Measurements from ENCODE around the gene HOMER3.
A peak's percentile ranks its signal among the peaks of the same experiment; 100 is the strongest.
"Not testable (repeated sequence)": the region's sequence is repeated elsewhere in the genome, so short reads cannot be mapped to it uniquely, and the experiment has no call there.

HOMER3 gene

DNA sequence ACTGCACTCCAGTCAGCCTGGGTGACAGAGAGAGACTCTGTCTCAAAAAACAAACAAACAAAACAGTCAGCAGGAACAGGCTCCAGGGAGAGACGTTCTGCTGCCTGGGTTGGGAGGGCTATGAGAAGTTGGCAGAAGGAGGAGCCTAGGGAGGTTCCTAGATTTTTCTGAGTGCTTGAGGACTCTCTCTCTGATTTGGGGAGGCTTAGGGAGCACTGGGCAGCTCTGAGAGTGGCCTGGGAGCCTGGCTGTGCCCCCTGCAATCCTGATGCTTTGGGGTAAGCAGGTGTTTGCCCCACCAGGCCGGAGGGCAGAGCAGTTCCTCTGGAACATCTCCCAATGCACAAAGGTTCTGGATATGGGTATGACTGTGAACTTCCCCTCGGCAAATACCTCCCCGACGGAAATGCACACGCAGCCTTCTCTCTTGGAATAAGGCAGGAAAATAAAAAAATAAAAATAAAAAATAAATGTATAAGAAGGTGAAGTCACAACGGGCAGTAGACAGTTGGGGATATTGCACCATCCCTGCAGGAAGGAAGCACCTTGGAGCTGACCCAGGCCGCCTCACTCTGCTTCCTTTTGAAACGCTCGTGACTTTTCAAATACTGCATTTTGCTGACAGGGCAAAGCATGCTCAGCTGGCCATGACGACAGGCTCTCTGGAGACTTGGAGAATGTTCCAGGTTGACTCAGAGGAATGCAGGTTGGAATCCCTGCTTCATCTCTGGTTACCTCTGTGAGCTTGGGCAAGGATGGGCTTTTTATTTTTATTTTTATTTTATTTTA, 26.5 kb upstream of the HOMER3 start:
- TF ChIP-seq, protein P1, sequence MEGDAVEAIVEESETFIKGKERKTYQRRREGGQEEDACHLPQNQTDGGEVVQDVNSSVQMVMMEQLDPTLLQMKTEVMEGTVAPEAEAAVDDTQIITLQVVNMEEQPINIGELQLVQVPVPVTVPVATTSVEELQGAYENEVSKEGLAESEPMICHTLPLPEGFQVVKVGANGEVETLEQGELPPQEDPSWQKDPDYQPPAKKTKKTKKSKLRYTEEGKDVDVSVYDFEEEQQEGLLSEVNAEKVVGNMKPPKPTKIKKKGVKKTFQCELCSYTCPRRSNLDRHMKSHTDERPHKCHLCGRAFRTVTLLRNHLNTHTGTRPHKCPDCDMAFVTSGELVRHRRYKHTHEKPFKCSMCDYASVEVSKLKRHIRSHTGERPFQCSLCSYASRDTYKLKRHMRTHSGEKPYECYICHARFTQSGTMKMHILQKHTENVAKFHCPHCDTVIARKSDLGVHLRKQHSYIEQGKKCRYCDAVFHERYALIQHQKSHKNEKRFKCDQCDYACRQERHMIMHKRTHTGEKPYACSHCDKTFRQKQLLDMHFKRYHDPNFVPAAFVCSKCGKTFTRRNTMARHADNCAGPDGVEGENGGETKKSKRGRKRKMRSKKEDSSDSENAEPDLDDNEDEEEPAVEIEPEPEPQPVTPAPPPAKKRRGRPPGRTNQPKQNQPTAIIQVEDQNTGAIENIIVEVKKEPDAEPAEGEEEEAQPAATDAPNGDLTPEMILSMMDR (conservative IDR thresholded peaks at IDR 0.05), result no peak

DNA sequence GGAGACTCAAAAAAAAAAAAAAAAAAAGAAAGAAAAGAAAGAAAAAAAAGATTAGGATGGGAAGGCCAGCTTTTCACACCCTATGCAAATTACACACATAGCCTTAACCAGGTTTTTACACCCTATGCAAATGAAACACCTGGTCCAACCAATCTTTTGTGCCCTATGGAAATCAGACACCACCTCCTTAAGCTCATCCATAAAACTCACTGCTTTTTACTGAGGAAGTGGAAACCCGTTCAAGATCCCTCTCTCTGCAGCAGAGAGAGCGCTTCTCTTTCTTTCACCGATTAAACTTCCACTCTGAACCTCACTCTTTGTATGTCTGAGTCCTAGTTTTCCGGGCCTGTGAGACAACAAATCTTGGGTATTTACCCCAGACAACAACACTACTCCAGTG, 25.3 kb upstream of the HOMER3 start:
- peak overlapping the region; percentile 87 for H3K27ac ChIP-seq
- TF ChIP-seq, protein P1 (conservative IDR thresholded peaks at IDR 0.05), result no peak

More for the DNA sequence above, 26.5 kb upstream of the HOMER3 start:
- H3K27ac ChIP-seq, result peak overlapping the region; percentile 87

DNA sequence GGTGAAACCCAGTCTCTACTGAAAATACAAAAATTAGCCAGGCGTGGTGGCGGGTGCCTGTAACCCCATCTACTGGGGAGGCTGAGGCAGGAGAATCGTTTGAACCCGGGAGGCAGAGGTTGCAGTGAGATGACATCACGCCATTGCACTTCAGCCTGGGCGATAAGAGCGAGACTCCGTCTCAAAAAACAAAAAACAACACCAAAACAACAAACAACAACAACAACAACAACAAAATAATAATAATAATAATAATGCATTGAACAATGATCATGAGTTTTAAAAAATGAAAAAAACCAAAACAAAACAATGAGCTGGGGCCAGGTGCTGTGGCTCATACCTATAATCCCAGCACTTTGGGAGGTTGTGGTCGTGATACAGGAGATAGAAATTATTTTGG, 23.1 kb upstream of the HOMER3 start:
- no peak overlapping the region for H3K27ac ChIP-seq
- TF ChIP-seq, protein P1 (conservative IDR thresholded peaks at IDR 0.05), result no peak

DNA sequence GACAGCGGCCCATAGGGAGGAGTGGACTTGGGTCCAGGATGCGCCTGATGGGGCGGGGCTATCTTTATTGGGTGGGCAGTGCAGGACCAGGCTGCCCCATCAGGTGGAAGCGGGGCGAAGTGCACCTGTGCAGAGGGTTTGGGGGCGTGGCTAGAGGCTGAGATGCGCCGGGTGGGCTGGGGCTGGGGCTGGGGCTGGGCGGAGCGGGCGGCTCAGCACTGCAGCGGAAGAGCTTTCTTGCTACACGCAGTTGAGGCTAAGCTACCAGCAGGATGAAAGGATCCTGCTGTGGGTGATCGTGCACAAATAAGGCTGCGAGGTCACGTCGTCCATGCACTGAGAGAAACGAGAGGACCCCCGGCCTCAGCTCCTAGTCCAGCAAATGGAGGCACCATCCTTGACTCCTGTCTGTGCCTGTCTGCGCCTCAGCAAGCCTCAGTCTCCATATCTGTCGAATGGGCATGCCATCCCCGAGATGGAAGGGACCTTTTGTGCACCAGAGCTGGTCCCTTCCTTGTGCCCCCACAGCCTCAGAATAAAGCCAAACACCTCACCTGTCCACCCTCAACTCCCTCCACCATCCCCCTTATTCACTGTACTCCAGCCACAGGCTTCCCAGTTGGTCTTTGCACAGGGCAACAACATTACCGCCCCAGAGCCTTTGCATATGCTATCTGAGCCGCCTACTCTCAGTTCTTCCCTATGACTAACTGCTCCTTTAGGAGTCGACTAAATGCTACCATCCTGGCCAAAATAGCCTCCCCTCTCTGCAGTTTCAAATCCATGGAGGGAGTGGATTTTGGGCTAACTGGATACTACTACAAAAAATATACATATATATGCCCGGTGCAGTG, 21.0 kb upstream of the HOMER3 start:
- H3K27ac ChIP-seq, result no peak overlapping the region
- TF ChIP-seq, protein P1 (conservative IDR thresholded peaks at IDR 0.05), result no peak

DNA sequence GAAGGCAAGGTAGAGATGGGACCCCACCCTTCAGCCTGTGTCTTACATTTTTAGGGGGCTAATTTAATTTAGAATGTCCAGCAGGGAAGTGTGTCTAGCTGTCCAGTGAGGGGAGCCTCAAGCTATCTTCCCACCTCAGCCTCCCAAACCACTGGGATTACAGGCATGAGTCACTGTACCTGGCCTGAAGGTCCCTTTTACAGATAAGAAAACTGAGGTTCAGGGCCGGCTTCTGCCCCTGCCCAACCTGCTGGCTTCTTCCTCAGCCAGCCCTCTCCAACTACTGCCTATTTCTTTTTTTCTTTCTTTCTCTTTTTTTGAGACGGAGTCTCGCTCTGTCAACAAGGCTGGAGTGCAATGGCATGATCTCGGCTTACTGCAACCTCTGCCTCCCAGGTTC, 19.4 kb upstream of the HOMER3 start:
- H3K27ac ChIP-seq, result no peak overlapping the region
- TF ChIP-seq, protein P1 (conservative IDR thresholded peaks at IDR 0.05), result no peak

DNA sequence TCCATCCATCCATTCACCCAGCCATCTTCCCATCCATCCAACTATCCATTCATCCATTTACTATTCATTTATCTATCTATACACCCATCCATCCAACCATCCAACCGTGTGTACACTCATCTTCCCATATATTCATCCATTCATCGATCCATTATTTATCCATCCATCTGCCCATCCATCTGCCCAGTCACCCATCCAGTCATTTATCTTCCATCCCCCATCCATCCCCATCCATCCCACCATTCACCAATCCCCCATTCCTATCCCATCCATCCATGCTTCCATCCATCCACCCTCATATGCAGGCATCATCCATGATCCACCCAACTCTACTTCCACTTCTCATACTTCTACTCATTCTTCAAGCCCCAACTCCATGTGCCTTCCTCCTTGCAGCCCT, 14.0 kb upstream of the HOMER3 start:
- peak overlapping the region; percentile 82; the same call in 1 of the 2 replicates for H3K27ac ChIP-seq
- TF ChIP-seq, protein P1 (conservative IDR thresholded peaks at IDR 0.05), result no peak

DNA sequence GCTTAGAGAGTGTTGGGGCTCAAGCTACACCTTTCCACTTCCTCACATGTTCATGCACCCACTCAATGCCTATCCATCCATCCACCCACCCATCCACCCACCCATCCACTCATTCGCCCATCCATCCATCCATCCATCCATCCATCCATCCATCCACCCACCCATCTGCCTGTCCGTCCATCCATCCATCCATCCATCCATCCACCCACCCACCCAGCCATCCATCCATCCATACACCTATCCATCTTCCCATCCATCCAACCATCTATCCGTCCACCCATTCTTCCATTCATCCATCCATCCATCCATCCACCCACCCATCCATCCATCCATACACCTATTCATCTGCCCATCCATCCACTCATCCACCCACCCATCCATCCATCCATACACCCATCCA, 13.1 kb upstream of the HOMER3 start:
- TF ChIP-seq, protein P1 (conservative IDR thresholded peaks at IDR 0.05), result no peak
- H3K27ac ChIP-seq, result no peak overlapping the region

DNA sequence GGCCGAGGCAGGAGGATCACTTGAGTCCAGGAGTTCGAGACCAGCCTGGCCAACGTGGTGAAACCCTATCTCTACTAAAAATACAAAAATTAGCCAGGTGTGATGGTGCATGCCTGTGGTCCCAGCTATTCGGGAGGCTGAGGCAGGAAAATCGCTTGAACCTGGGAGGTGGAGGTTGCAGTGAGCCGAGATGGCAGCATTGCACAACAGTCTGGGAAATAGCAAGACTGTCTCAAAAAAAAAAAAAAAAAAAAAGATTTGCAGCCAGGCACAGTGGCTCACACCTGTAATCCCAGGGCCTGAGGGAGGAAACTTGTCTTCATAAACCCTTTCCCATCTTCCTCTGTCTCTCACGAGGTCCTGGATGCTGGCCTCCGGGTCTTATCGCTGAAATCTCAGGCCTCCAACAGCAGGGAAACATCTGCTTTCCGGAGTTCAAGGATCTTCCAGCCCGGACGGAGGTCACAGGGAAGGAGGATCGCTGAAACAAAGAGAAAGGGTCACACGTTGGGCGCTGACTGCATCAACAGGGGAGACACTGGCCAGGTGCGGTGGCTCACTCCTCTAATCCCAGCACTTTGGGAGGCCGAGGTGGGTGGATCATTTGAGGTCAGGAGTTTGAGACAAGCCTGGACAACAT, 11.5 kb upstream of the HOMER3 start:
- H3K27ac ChIP-seq, result not testable (repeated sequence)
